Thyroid gland (tissue), 4 donors: ENCODE measurements around the gene JHY.

Experiments used
- CTCF ChIP-seq, 6 experiments: fragments of 200-600 bp in 3 of 6; fragments of 450-650 bp in 3 of 6; sonication (generic) in 3 of 6; IDR thresholded peaks; one replicate each; pipeline ENCODE4 v1.5.1; 2016 to 2019; ENCODE audit warnings: antibody characterized with exemption in 6 of 6, mild to moderate bottlenecking in 2 of 6, inconsistent platforms in 1 of 6, moderate library complexity in 1 of 6
- POLR2A ChIP-seq, 2 donors: fragments of 450-650 bp; IDR thresholded peaks; one replicate each; pipeline ENCODE4 v1.6.1; 2017; ENCODE audit warnings: antibody characterized with exemption in 2 of 2, mild to moderate bottlenecking in 2 of 2, moderate library complexity in 1 of 2

- no peak for TF ChIP-seq CTCF (IDR thresholded peaks at IDR 0.05)
- TF ChIP-seq POLR2A (IDR thresholded peaks at IDR 0.05), result no peak
These were observed 29.3 kb upstream of the JHY start for GRCh38 chr11:122853261-122853660.
